NCI-H187 (cell line): ENCODE results near the gene RPTOR.

Source experiments
- DNase-seq, 2 experiments: peaks; one replicate each; lab custom pipeline; 2025; lab: John Stamatoyannopoulos, UW

The RPTOR gene

DNA sequence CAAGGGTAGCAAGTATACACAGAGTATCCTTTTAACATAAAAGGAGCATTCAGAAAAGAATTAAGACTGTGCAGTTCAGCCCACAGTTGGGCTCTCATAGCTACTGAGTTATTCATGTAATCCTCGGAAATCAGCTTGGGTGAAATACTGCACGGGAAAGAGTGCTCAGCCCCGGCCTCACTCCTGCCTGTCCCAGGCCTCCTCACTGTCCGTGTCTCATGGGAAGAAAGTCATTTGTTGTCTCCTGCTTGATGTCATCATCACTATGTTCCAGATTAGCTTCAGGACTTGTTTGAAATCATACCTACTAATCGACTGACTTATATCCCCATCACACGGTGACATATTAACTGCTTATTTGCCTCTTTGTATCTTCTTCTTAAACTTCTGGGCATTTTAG, 223.8 kb downstream of the RPTOR start:
- no peak for DNase-seq

DNA sequence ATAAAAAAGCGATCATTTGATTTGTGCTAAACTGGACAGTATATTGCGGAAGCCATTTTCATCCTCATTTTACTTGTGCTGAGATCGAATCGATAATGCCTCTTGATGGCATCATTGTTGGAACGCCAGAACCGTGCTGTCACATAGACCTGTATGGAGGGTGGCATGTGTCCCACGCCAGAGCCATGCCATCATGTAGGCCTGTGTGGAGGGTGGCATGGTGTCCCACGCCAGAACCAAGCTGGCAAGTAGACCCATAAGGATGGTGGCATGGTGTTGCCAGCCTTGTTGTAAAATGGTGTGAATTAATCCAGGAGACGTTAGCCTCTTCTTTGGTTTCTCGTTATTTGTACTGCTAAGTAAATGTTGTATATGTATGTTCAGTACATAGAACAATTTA, 224.3 kb downstream of the RPTOR start:
- DNase-seq, result no peak

- no peak for DNase-seq
These were observed 224.9 kb downstream of the RPTOR start for GRCh38 chr17:80769516-80769915.

GRCh38 chr17:80769936-80770625, 225.4 kb downstream of the RPTOR start:
- no peak for DNase-seq

DNA sequence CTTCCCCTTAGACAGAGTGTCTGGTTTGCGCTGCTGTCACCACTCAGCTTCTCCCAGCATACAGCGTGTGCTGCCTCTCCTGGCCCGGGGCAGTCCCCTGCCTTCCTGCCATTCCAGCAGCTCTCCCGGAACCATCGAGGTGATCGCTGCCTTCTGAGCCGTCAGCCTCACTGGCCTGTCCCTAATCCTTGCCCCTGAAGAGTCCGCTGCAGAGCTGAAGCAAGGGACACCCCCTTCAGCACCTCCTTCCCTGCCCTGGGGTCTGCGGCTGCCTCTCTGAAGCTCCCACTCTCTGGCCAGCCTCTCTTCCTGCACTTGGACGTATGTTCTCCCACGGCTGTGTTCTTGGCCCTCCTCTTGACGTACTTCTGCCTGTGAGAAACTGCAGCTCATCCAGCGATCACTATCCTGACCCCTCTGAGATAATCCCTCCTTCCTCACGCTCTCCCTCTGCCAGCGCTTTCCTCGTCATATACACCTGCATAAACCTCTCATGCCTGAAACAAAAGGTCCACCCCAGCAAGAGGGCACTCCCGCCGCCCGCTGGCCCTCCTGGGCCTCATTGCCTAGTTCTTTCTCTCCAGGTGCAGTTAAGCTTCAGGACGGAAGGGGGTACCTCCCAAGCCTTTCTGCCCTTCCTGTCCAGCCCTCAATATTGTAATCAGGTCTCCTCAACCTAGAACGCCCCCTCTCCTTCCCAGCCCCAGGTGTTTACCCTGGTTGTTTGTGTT, 226.4 kb downstream of the RPTOR start:
- DNase-seq, result peak in 1 of 2 experiments; percentile 29

DNA sequence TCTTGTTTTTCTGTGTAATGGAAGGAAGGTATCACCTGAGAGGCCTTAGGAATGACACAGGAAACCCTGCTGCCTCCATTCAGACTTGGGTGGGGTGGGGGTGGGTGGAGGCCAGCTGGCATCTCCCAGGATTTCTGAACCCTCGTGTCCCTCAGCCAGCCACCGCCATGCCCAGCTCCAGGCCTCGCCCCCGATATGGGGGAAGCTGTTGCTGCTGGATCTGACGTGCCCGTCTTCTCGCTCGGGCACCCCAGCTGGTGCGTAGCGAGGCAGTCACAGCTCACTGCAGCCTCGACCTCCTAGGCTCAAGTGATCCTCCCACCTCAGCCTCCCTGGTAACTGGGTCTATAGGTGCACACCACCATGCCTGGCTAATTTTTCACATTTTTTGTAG, 227.0 kb downstream of the RPTOR start:
- no peak for DNase-seq

- peak in 1 of 2 experiments; percentile 38 for DNase-seq
These were observed 228.2 kb downstream of the RPTOR start for GRCh38 chr17:80772906-80773242.

GRCh38 chr17:80773243-80773991, 228.8 kb downstream of the RPTOR start:
- peak in 1 of 2 experiments; percentile 32 for DNase-seq

DNA sequence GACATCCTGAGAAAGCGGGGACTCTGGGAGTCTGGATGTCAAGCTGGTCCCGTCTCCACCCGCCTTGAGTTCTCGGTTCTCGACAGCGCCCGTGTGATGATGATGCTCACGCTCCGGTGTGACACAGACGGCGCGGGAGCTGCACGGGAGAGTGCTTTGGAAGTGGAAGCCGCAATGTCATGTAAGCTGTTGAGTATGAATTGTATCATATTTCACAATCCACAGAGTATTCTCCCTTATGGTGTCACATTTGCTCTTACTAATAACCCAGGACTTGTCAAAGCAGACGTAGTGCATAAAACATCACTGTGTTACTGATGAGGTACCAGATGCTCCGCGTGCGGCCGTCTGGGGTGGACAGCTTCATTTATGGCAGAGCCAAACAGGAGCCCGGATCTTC, 229.5 kb downstream of the RPTOR start:
- DNase-seq, result peak in 1 of 2 experiments; percentile 42

- DNase-seq, result peak in 1 of 2 experiments; percentile 58
These were observed 230.1 kb downstream of the RPTOR start for GRCh38 chr17:80774643-80775281.

DNA sequence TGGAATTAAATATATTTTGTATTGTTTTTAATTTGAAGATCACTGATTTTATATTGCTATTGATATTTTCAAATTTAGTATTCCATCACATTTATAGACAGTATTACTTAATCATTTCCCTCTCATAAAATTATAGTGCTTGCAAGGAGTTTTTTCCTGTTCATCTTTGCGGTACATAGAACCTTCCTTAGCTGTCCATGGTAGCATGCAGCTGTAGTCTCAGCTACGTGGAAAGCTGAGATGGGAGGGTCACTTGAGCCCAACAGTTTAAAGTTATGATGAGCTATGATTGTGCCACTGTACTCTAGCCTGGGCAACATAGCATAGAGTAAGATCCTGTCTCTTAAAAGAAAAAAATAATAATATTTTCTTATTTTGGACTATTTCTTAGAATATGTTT, 231.2 kb downstream of the RPTOR start:
- no peak for DNase-seq

GRCh38 chr17:80777274-80777673, 232.6 kb downstream of the RPTOR start:
- DNase-seq, result no peak

- no peak for DNase-seq
These were observed 234.1 kb downstream of the RPTOR start for GRCh38 chr17:80778716-80779115.

DNA sequence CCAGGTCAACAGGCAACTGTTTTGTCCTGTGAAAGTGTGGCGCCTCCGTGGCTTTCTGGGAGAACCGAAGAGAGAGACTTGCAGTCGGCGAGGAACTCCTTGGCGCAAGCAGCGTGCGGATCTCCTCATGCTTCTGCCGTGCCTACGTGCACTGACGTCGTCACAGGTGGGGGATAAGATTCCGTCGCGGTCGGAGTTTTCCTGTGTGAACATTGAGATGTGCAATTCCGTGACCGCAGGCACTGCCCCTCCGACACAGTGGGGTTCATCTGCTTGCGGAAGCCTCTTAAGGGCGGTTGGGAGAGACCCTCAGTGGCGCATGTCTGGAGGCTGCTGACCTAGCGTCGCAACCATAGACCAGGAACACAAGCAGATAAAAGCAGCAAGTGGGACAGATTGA, 234.7 kb downstream of the RPTOR start:
- DNase-seq, result no peak

DNA sequence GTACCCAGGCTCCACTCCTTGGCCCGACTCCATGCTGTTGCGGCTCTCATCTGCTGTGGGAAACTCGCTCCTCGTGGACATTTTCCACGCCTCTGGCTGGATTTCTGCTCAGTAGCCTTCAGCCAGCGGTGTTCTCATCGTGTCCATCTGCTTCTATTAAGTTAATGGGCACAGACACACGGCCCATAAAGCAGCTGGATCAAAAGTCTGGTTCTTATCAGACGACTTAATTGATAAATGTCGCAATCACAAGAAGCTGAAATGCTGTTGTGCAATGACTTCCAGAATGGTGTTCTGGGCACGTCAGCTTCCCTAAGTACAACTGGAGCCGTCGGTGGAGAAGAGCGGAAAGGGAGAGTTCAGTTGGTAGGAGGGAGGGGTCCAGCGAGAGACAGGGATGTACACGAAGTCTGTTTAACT, 235.3 kb downstream of the RPTOR start:
- DNase-seq, result no peak

- DNase-seq, result no peak
These were observed 236.0 kb downstream of the RPTOR start for GRCh38 chr17:80780381-80781198.

DNA sequence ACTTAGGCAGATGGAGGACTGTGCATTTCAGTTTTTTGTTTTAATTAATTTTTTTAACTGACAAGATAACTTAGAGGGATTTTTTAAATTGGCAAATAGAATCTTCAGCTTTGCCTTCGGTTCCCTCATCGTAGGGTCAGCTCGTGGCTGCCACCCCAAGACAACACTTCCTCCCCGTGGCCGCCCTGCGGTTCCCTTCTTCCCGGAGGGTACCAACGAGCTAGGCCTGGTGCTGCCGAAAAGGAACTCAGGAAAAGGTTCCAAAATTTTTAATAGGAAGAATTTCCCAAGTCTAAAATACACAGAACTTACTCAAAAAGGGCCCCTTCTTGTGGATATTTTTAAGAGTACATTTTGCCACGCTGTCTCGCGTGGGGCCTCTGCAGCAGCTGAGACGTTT, 236.6 kb downstream of the RPTOR start:
- DNase-seq, result no peak

DNA sequence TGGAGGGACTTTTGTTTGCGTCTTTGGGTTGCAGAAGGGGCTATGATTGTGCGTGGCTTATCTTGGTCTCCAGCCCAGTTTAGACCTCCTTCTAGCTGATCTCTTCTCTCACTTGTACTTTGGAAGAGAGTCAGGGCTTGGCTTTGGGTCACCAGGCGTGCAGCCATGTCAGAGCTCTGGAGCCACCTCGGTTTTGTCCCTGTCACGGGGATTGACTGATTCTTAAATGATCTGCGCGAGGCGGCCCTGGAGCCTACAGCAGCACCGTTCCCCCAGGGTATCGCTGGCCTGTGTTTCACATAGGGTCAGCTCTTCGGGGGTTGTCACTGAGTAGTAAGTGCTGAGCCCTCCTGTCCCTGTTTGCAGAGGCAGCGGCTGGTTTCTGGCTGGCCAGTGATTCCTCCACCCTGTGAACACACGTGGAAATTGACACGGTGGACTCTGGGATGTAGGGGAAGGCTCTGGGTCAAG, 237.2 kb downstream of the RPTOR start:
- no peak for DNase-seq

- no peak for DNase-seq
These were observed 238.1 kb downstream of the RPTOR start for GRCh38 chr17:80782536-80783427.

DNA sequence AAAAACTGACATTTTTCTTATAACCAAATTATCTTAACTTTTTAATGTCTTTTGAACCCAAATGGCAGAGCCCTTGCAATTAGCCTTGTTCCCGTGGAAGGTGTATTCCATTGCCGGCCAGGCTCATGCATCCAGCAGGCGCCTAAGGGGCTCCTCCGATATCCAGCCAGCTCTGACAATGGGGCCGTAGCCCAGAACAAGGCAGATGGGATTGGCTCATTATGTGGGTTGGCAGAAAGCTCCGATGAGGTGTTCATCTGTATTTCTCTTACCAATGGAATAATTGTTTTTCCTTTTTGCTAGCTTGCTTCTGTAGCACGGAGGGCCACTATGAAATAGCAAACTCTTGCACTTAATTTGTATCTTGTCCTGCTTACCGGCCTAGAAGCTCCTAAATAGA, 238.8 kb downstream of the RPTOR start:
- DNase-seq, result no peak
